Activated CD4-positive, alpha-beta T cell treated with anti-CD3 and anti-CD28 coated beads, Interleukin-2, amount 50 U/mL, for 16 hours (primary cell): ENCODE data around the gene HOXA7.

Source experiments
- DNase-seq: peaks from one replicate; pipeline ENCODE4 v3.0.0-alpha.2; 2020

HOXA7 gene

GRCh38 chr7:27130540-27131389, 25.7 kb downstream of the HOXA7 start, which contains the start of gene HOXA4:
Gene HOXA4 (minus strand): TSS chr7:27130757. CDS start chr7:27130733, 24 bp downstream.
- peak; percentile 70 for DNase-seq

GRCh38 chr7:27129729-27130539, 26.5 kb downstream of the HOXA7 start:
- no peak for DNase-seq

GRCh38 chr7:27128776-27129728, 27.4 kb downstream of the HOXA7 start:
- DNase-seq = no peak

DNA sequence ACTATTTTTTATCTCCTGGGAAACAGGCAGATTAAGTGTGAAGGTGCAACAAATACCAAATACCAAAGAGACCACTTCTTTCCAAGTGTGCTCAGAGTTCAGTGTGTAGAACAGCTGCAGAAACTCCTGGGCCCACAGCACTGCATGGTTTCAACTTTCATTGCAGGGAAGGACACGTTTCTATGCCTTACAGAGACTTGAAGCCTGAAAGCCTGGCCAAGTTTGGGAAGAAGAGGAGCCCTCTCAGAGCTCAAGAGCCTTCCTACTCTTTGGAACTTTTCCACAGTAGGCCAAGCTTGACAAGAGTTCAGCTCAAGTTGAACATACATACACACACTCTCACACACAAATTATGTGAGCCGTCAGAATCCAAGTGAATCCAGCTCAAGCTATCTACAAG, 28.4 kb downstream of the HOXA7 start:
- DNase-seq = no peak

DNA sequence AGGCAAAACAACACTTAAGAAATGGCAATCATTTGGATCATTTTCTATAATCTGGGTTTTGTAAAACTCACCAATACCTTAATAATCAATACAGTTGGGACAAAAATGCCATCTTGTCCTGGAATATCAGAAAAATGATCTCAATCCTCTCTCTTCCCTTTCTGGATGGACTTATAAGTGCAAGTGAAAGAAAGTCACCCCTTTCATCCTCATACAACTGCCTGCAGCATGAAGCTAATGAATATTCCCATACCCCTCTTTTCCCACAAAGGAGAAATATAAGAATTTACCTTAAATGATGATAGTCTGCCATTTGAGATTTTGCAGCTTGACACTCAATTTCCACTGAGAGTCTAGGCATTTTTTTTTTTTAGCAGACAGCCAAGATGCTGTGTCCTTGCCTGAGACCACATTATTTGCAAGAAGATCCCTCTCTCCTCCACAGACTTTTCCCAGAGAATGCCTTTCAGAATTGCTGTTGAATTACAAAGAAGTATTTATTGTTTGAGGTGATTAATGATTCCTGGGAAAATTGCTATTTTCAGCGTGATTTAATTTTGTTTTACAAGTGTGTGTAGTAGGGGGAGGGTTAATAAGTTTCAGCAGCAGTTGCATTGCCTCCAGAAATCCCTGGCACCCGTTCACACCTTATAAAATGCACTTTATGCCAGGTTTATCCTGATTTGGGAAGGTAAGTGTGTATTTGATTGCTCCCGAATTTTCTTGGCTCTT, 29.7 kb downstream of the HOXA7 start:
- no peak for DNase-seq

GRCh38 chr7:27125986-27126394, 30.5 kb downstream of the HOXA7 start:
- no peak for DNase-seq

GRCh38 chr7:27124902-27125689, 31.4 kb downstream of the HOXA7 start:
- DNase-seq = no peak

DNA sequence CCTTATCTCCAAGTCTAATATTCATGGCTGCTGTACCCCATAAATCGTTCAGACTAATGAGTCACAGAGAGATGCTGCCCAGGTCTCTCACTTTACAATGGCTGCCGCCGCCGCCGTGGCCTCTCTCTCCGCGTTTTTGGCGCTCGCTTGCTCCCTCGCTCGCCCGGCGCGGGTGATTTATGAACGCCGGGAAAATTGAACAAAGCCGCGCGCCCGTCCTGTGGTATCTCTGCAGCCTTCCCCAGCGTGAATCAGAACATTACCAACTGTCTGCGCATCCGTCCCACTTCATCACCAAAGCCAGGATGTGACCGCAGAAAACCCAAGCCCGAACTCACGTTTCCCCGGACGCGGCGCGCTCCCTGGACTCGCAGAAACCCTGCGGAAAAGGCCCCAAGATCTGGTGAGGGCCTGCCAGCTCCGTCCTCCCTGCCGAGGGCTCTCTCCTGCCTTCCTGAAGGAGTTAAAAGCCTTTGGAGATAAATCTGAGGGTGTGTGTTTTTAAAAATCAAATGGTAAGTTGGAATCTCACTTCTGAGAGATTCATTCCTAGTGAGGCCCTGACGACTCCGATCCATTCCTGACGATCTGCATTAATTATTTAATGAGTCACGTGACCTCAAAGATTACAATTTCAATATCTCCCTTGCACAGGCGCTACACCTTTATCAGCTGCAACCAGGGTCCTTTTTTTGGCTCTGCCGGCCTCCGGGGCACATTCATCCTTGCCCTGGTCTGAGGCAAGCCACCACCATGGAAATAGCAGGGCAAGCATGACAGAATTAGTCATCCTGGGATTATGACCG, 32.2 kb downstream of the HOXA7 start:
- no peak for DNase-seq

DNA sequence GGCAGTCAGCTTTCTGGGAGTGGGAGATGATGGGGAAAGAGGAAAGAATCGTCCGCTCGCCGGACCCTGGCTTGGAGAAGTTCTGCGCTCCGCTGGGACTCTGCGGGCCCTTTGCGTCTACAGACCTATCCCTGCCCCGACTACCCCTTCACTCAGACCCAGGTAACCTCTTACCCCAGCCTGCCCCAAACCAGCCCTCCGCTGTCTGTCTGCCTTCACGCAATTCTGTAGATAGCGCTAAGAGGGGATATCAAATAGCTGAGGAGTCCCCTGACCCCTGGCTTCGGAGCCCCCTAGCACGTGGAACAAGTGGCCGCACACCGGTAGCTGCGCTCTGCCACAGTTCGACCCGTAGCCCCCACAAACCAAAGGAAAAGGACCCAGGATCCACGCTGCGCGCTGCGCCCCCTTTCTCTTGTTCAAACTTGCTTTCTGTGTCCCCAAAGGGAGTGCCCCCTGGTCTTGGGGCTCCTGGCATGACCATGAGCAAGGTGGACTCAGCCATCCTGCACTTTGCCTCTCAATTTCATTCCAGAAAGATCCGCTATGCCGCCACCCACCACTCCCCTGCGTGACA, 32.9 kb downstream of the HOXA7 start:
- no peak for DNase-seq

GRCh38 chr7:27123007-27123476, 33.4 kb downstream of the HOXA7 start:
- no peak for DNase-seq

- DNase-seq = no peak
These were observed 34.2 kb downstream of the HOXA7 start for GRCh38 chr7:27122077-27122910.

GRCh38 chr7:27121684-27122076, 34.8 kb downstream of the HOXA7 start:
- DNase-seq = no peak

- no peak for DNase-seq
These were observed 37.0 kb downstream of the HOXA7 start for GRCh38 chr7:27119412-27119911.

GRCh38 chr7:27118580-27118979, 37.9 kb downstream of the HOXA7 start:
- no peak for DNase-seq

DNA sequence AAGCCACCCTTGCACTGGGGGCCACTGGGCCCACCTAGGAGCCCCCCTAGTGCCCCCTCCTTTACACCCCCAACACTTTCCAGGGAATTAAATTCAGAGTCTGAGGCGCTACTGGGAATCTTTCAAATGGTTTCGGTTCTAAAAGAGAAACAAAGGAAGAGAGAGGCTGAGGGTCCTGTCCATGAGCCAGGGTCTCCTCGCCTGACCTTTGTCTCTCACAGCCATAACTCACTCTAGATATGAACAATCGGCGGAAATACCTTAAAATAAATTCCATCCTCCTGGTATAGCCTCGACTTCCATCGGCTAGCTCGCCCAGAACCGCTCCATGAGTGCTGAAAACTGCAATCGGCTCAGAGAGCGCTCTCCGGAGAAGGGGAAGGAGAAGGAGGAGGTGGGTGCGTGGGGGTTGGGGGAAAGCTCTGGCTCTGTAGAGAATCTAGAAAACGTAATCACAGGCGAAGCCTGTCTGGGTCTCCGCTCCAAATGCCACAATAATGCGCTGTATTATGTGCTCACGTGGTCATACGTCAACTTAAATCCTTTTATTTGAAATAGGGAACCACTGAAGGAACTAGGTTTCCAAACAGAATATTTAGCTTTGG, 38.5 kb downstream of the HOXA7 start:
- DNase-seq = no peak

- DNase-seq = no peak
These were observed 39.3 kb downstream of the HOXA7 start for GRCh38 chr7:27116962-27117886.
